BE2C (cell line): ENCODE results near the gene TMEM147.

ENCODE experiments used
- DNase-seq: peaks from one replicate; pipeline ENCODE4 v3.0.0-alpha.2; 2020
- H3K27me3 ChIP-seq: fragments of 250-450 bp; sonication (Bioruptor Pico); 2 replicates; pipeline ENCODE4 v1.5.1; 2020; ENCODE audit warnings: mild to moderate bottlenecking
- H3K36me3 ChIP-seq: fragments of 250-450 bp; sonication (Bioruptor Pico); 2 replicates; pipeline ENCODE4 v1.5.1; 2020; ENCODE audit warnings: mild to moderate bottlenecking
- H3K4me1 ChIP-seq: fragments of 250-450 bp; sonication (Bioruptor Pico); 2 replicates; pipeline ENCODE4 v1.5.1; 2020
- H3K4me3 ChIP-seq: 2 replicates; pipeline ENCODE4 v1.5.1; 2011; ENCODE audit warnings: low read depth, low read length
- H3K9me3 ChIP-seq: fragments of 250-450 bp; sonication (Bioruptor Pico); 2 replicates; pipeline ENCODE4 v1.5.1; 2020
- TF ChIP-seq, protein P1 (sequence below): IDR thresholded peaks from 2 replicates; pipeline ENCODE4 v1.5.1; 2012; ENCODE audit warnings: mild to moderate bottlenecking, low read depth, low read length

Gene TMEM147

GRCh38 chr19:35501684-35502083, 43.7 kb upstream of the TMEM147 start:
- DNase-seq: no peak
- Histone ChIP-seq H3K27me3 (peaks cover 27% of the 10 kb centered on the region), H3K4me1 (no peaks in the 10 kb centered on the region), H3K9me3 (no peaks in the 10 kb centered on the region), H3K36me3 (no peaks in the 10 kb centered on the region), H3K4me3 (no peak overlapping the region)
- TF ChIP-seq, protein P1, sequence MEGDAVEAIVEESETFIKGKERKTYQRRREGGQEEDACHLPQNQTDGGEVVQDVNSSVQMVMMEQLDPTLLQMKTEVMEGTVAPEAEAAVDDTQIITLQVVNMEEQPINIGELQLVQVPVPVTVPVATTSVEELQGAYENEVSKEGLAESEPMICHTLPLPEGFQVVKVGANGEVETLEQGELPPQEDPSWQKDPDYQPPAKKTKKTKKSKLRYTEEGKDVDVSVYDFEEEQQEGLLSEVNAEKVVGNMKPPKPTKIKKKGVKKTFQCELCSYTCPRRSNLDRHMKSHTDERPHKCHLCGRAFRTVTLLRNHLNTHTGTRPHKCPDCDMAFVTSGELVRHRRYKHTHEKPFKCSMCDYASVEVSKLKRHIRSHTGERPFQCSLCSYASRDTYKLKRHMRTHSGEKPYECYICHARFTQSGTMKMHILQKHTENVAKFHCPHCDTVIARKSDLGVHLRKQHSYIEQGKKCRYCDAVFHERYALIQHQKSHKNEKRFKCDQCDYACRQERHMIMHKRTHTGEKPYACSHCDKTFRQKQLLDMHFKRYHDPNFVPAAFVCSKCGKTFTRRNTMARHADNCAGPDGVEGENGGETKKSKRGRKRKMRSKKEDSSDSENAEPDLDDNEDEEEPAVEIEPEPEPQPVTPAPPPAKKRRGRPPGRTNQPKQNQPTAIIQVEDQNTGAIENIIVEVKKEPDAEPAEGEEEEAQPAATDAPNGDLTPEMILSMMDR: no peak

- H3K9me3 ChIP-seq: no peaks in the 10 kb centered on the region
- no peaks in the 10 kb centered on the region for H3K4me1 ChIP-seq
- no peaks in the 10 kb centered on the region for H3K36me3 ChIP-seq
- H3K27me3 ChIP-seq: peaks cover 37% of the 10 kb centered on the region
- no peak overlapping the region for H3K4me3 ChIP-seq
- no peak for DNase-seq
- TF ChIP-seq, protein P1: no peak
Measured at GRCh38 chr19:35502751-35503150, 42.7 kb upstream of the TMEM147 start.

DNA sequence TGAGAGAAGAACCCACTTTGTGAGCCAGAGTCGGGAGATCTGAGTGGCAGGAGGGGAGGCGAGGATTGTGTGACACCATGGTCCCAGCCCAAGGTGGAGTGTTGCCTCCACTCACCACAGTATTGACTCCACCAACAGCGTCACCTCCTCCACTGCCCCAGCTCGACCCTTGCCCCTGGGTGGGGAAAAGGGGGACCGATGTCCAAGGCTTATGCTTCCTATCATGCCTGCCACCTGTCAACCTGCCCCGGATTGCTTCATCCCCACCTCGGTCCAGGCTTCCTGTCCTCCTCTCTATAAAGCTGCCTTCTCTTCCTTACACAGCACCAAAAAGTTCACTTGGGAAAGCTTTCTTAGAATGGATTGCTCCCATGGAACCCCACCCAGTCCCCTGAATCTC, 39.4 kb upstream of the TMEM147 start:
- TF ChIP-seq, protein P1: no peak
- DNase-seq: no peak
- Histone ChIP-seq H3K36me3 (no peaks in the 10 kb centered on the region), H3K4me1 (no peaks in the 10 kb centered on the region), H3K9me3 (no peaks in the 10 kb centered on the region), H3K27me3 (peaks cover 70% of the 10 kb centered on the region), H3K4me3 (no peak overlapping the region)

GRCh38 chr19:35507561-35507960, 37.9 kb upstream of the TMEM147 start:
- no peaks in the 10 kb centered on the region for H3K9me3 ChIP-seq
- TF ChIP-seq, protein P1: no peak
- H3K36me3 ChIP-seq: no peaks in the 10 kb centered on the region
- peaks cover 77% of the 10 kb centered on the region for H3K27me3 ChIP-seq
- H3K4me3 ChIP-seq: no peak overlapping the region
- no peak for DNase-seq
- no peaks in the 10 kb centered on the region for H3K4me1 ChIP-seq

DNA sequence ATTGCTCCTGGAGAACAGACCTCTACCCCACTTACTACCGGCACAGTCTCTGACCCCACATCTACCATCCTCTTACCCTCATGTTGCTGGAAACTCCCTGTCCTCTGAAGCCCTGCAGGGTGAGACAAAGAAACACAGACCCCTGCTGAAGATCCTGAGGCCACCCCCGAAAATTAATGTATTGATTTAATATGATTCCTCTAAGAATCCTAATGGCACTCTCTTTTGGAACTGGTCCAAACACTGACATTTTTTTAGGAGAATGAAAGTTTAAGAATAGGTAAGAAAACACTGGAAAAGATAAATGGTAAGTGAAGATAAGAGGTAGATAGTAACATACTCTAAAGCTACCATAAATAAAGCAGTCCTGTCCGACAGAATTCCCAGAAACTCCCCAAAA, 37.3 kb upstream of the TMEM147 start:
- peaks cover 81% of the 10 kb centered on the region for H3K27me3 ChIP-seq
- H3K36me3 ChIP-seq: no peaks in the 10 kb centered on the region
- TF ChIP-seq, protein P1: no peak
- H3K4me3 ChIP-seq: no peak overlapping the region
- H3K9me3 ChIP-seq: no peaks in the 10 kb centered on the region
- no peak for DNase-seq
- H3K4me1 ChIP-seq: no peaks in the 10 kb centered on the region

DNA sequence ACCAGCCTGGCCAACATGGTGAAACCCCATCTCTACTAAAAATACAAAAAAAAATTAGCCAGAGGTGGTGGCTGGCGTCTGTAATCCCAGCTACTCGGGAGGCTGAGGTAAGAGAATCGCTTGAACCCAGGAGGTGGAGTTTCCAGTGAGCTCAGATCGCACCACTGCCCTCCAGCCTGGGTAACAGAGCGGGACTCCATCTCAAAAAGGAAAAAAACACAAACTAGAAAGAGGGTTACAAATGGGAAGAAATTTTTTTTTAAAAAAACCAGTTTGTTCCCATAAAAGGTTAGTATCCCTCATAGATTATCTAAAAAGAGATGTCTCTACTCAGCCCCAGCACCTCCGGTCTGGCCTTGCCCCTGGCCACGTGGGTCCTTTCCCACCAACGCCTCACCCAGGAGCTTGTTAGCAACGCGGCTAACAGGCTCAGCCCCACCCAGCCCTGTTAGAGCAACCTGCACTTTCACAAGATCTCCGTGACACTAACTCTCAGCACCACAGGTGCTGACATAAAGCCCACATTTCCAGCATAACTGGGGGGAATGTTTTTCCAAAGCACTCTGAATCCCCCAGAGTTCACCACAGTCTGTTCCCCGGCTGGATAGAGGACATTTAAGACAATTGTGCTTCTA, 36.3 kb upstream of the TMEM147 start:
- TF ChIP-seq, protein P1: no peak
- Histone ChIP-seq H3K4me3 (no peak overlapping the region), H3K27me3 (peaks cover 78% of the 10 kb centered on the region)

More for the DNA sequence above, 36.3 kb upstream of the TMEM147 start:
- Histone ChIP-seq H3K36me3 (no peaks in the 10 kb centered on the region), H3K9me3 (no peaks in the 10 kb centered on the region), H3K4me1 (no peaks in the 10 kb centered on the region)
- DNase-seq: no peak
